PC-3 (cell line): Measurements from ENCODE around the gene MRPL47. TPM values are rescaled to one million over a fixed set of nuclear protein-coding genes. Genes with fewer than 3 reads are reported as not detected.

ENCODE experiments used
- ATAC-seq: fragments of 200-7000 bp; cut with Tn5 transposase; 2 replicates; pipeline ENCODE4 v1.9.1; 2020; ENCODE audit warnings: mild to moderate bottlenecking, moderate library complexity
- BruUV-seq: library from RNA; stranded (reverse); fragments of 400-500 nt; replicated peaks from 2 replicates; lab custom pipeline; 2021; lab: Mats Ljungman, UMichigan
- CTCF ChIA-PET: fragments of 300-600 bp; sonication (Branson Sonifier 250); formaldehyde crosslinking; loops from one replicate; lab custom pipeline; 2022; ENCODE audit warnings: antibody characterized with exemption; lab: Charles Lee
- POLR2A ChIA-PET: fragments of 300-600 bp; sonication (Branson Sonifier 250); formaldehyde crosslinking; loops from one replicate; lab custom pipeline; 2022; ENCODE audit warnings: antibody characterized with exemption; ENCODE audit not compliant: unreplicated experiment; lab: Charles Lee
- DNase-seq: peaks from one replicate; pipeline ENCODE4 v3.0.0-alpha.2; 2015
- H2AFZ ChIP-seq: fragments of 300-600 bp; sonication (generic); 2 replicates; pipeline ENCODE4 v1.6.0; 2016; ENCODE audit warnings: antibody characterized with exemption, low read length
- H3F3A ChIP-seq: fragments of 300-600 bp; sonication (generic); one replicate; pipeline ENCODE4 v1.6.0; 2017; ENCODE audit warnings: antibody characterized with exemption, low read length, control low read depth, mild to moderate bottlenecking; ENCODE audit not compliant: unreplicated experiment
- H3K27ac ChIP-seq: fragments of 300-600 bp; sonication (generic); 2 replicates; pipeline ENCODE4 v1.5.1; 2016; ENCODE audit warnings: mild to moderate bottlenecking, low read length
- H3K27me3 ChIP-seq: fragments of 300-600 bp; sonication (generic); 2 replicates; pipeline ENCODE4 v1.6.1; 2016; ENCODE audit warnings: low read length, mixed read lengths
- H3K36me3 ChIP-seq: fragments of 300-600 bp; sonication (generic); 2 replicates; pipeline ENCODE4 v1.6.1; 2016; ENCODE audit warnings: low read depth, mixed run types, low read length, mixed read lengths
- H3K4me1 ChIP-seq: fragments of 300-600 bp; sonication (generic); 2 replicates; pipeline ENCODE4 v1.5.1; 2016; ENCODE audit warnings: low read length; ENCODE audit not compliant: insufficient read depth
- H3K4me2 ChIP-seq: fragments of 300-600 bp; sonication (generic); 2 replicates; pipeline ENCODE4 v1.6.0; 2016; ENCODE audit warnings: low read length
- H3K4me3 ChIP-seq: fragments of 300-600 bp; sonication (generic); 2 replicates; pipeline ENCODE4 v1.5.1; 2016; ENCODE audit warnings: mild to moderate bottlenecking, low read length, mixed read lengths
- H3K79me2 ChIP-seq: fragments of 300-600 bp; sonication (generic); 2 replicates; pipeline ENCODE4 v1.6.1; 2017; ENCODE audit warnings: low read length, mixed read lengths
- H3K9ac ChIP-seq: fragments of 300-600 bp; sonication (generic); 2 replicates; pipeline ENCODE4 v1.6.0; 2016; ENCODE audit warnings: mild to moderate bottlenecking, low read length
- H3K9me2 ChIP-seq: fragments of 300-600 bp; sonication (generic); replicated peaks from 2 replicates; pipeline ENCODE4 v1.6.1; 2016; ENCODE audit warnings: mixed run types, low read length, mixed read lengths
- H3K9me3 ChIP-seq: fragments of 300-600 bp; sonication (generic); 2 replicates; pipeline ENCODE4 v1.6.1; 2016; ENCODE audit warnings: low read length, mixed read lengths
- H4K20me1 ChIP-seq: fragments of 300-600 bp; sonication (generic); 2 replicates; pipeline ENCODE4 v1.6.1; 2016; ENCODE audit warnings: low read length, mixed read lengths
- CTCF ChIP-seq: fragments of 300-600 bp; sonication (generic); conservative IDR thresholded peaks from 2 replicates; pipeline ENCODE4 v1.5.1; 2017; ENCODE audit warnings: antibody characterized with exemption, low read depth, mild to moderate bottlenecking, low read length
- EZH2 ChIP-seq: fragments of 300-600 bp; sonication (generic); IDR thresholded peaks from one replicate; pipeline ENCODE4 v1.6.1; 2017; ENCODE audit warnings: antibody characterized with exemption, mild to moderate bottlenecking, low read length; ENCODE audit not compliant: unreplicated experiment
- EZH2phosphoT487 ChIP-seq: fragments of 300-600 bp; sonication (generic); IDR thresholded peaks from 2 replicates; pipeline ENCODE4 v1.6.1; 2018; ENCODE audit warnings: mild to moderate bottlenecking, antibody characterized with exemption, low read length, borderline replicate concordance
- intact Hi-C: fragments of 100-400 bp; cut with micrococcal nuclease; formaldehyde crosslinking; loops from 2 replicates; pipeline ENCODE4 v1.9.0; 2023
- total RNA-seq: library from RNA; depleted of rRNA; stranded (reverse); fragments of >200 nt; gene quantifications from 2 replicates; pipeline ENCODE4 v1.2.3, GENCODE V29; 2014; rRNA removed

The MRPL47 gene
- total RNA-seq, 1 experiment from 2014 or later: 77.0 TPM

- Histone ChIP-seq H3K4me3 (no peak overlapping the region), H3K4me2 (no peak overlapping the region), H3K36me3 (no peaks in the 10 kb centered on the region), H3K4me1 (no peaks in the 10 kb centered on the region), H3K27me3 (no peaks in the 10 kb centered on the region), H3F3A (no peaks in the 10 kb centered on the region), H2AFZ (no peak overlapping the region), H3K9ac (no peak overlapping the region), H3K27ac (no peak overlapping the region), H3K79me2 (no peaks in the 10 kb centered on the region), H3K9me2 (no peaks in the 10 kb centered on the region), H4K20me1 (no peaks in the 10 kb centered on the region), H3K9me3 (no peaks in the 10 kb centered on the region)
- no TSS peak for BruUV-seq
- DNase-seq: no peak
- CTCF ChIA-PET: no interaction called here
- no peak for ATAC-seq
- POLR2A ChIA-PET: no interaction called here
- TF ChIP-seq CTCF: no peak
- TF ChIP-seq EZH2phosphoT487: no peak
- no peak for TF ChIP-seq EZH2
- intact Hi-C loops: no loop called here
Measured at GRCh38 chr3:179541596-179541995, 62.8 kb downstream of the MRPL47 start.

- CTCF ChIA-PET: no interaction called here
- no peak overlapping the region for H3K27ac ChIP-seq
- no peaks in the 10 kb centered on the region for H4K20me1 ChIP-seq
- no peaks in the 10 kb centered on the region for H3K79me2 ChIP-seq
- no peaks in the 10 kb centered on the region for H3K27me3 ChIP-seq
- ATAC-seq (no peak), DNase-seq (no peak)
- TF ChIP-seq CTCF: no peak
- TF ChIP-seq EZH2phosphoT487: no peak
- no peak for TF ChIP-seq EZH2
- H3K4me3 ChIP-seq: no peak overlapping the region
- no peak overlapping the region for H3K9ac ChIP-seq
- no peak overlapping the region for H2AFZ ChIP-seq
- no peaks in the 10 kb centered on the region for H3K36me3 ChIP-seq
- H3F3A ChIP-seq: no peaks in the 10 kb centered on the region
- H3K9me2 ChIP-seq: no peaks in the 10 kb centered on the region
- intact Hi-C loops: no loop called here
- POLR2A ChIA-PET: no interaction called here
- H3K4me1 ChIP-seq: no peaks in the 10 kb centered on the region
- no peak overlapping the region for H3K4me2 ChIP-seq
- BruUV-seq: no TSS peak
- no peaks in the 10 kb centered on the region for H3K9me3 ChIP-seq
Measured at GRCh38 chr3:179541094-179541493, 63.3 kb downstream of the MRPL47 start.

Other genes with a start within 250 kb of the MRPL47 start
- 5.2 and 6.3 TPM in 2 replicates for gene GNB4, start 153.2 kb downstream of the MRPL47 start, total RNA-seq
- gene ACTL6A, start 41.7 kb downstream of the MRPL47 start, total RNA-seq: 102 and 105 TPM in 2 replicates
- 125 and 126 TPM in 2 replicates for gene NDUFB5, start 156 bp upstream of the MRPL47 start, total RNA-seq
- 14.8 and 18.0 TPM in 2 replicates for gene USP13, start 48.4 kb upstream of the MRPL47 start, total RNA-seq